ENCODE results near the gene CCNO.

CCNO gene

GRCh38 chr5:55227664-55228430 lies 5.6 kb downstream of the CCNO start:
- H3K36me3 Mint-ChIP-seq = peaks cover 2 to 4% of the 10 kb centered on the region in 2 donors
- DNase-seq (no peak), ATAC-seq (replicated peaks) (no peak)
- peaks cover 80 to 88% of the 10 kb centered on the region in 2 donors for H3K27me3 Mint-ChIP-seq
- H3K27ac Mint-ChIP-seq = peak overlapping the region; percentile 85
- no peaks in the 10 kb centered on the region for H3K9me3 Mint-ChIP-seq
- H3K4me3 Mint-ChIP-seq = peak overlapping the region; percentile 80 to 82
- peaks cover 40 to 56% of the 10 kb centered on the region in 2 donors for H3K4me1 Mint-ChIP-seq

GRCh38 chr5:55226934-55227663 lies 6.3 kb downstream of the CCNO start, which contains the start of gene MCIDAS:
TSS of gene MCIDAS (minus strand) at chr5:55227315. CDS start at chr5:55227138, 177 bp downstream.
- peak; percentile 46 to 51 for ATAC-seq (replicated peaks)
- peaks cover 0 to 2% of the 10 kb centered on the region in 2 donors for H3K36me3 Mint-ChIP-seq
- H3K27ac Mint-ChIP-seq = peak within 1 kb of the TSS; percentile 85
- H3K9me3 Mint-ChIP-seq = peaks cover 3% of the 10 kb centered on the region in 2 donors
- DNase-seq = no peak
- peaks cover 37 to 56% of the 10 kb centered on the region in 2 donors for H3K4me1 Mint-ChIP-seq
- H3K27me3 Mint-ChIP-seq = peaks cover 81 to 89% of the 10 kb centered on the region in 2 donors
- peak within 1 kb of the TSS; percentile 80 to 82 for H3K4me3 Mint-ChIP-seq

GRCh38 chr5:55226027-55226933 lies 7.1 kb downstream of the CCNO start:
- Mint-ChIP-seq H3K4me1 (peaks cover 32 to 50% of the 10 kb centered on the region in 2 donors), H3K9me3 (peaks cover 3 to 5% of the 10 kb centered on the region in 2 donors), H3K36me3 (peaks cover 0 to 2% of the 10 kb centered on the region in 2 donors), H3K27ac (peak overlapping the region; percentile 81), H3K4me3 (peak overlapping the region; percentile 64 to 80), H3K27me3 (peaks cover 76 to 86% of the 10 kb centered on the region in 2 donors)
- DNase-seq (peak; percentile 55), ATAC-seq (replicated peaks) (peak; percentile 76 to 83)

- H3K4me1 Mint-ChIP-seq = peaks cover 31 to 53% of the 10 kb centered on the region in 2 donors
- DNase-seq (no peak), ATAC-seq (replicated peaks) (no peak)
- peaks cover 0 to 2% of the 10 kb centered on the region in 2 donors for H3K36me3 Mint-ChIP-seq
- peaks cover 3 to 5% of the 10 kb centered on the region in 2 donors for H3K9me3 Mint-ChIP-seq
- H3K27ac Mint-ChIP-seq = no peak overlapping the region
- H3K4me3 Mint-ChIP-seq = no peak overlapping the region
- H3K27me3 Mint-ChIP-seq = peaks cover 80 to 87% of the 10 kb centered on the region in 2 donors
These were observed 8.1 kb downstream of the CCNO start for GRCh38 chr5:55225346-55225745.

DNA sequence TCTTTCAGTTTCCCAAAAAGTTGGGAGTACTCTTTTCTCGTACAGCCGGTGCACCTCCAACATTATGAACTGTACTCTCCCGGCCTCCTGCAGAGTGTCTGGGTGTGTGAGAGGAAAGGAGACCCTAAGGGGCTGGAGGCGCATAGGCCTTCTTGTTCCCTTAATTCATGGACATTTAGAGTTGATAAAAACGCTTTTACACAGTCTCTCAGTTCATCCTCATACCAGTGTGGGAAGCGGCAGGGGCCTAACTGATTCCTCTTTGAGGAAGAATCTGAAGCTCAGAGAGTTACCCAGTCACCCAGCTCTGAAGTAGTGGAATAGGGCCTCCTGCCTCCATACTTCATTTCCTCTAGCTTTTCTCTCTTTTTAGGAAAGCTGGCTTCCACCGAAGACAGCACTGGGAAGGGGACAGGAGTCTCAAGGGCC lies 9.6 kb downstream of the CCNO start:
- Mint-ChIP-seq H3K36me3 (peaks cover 0 to 2% of the 10 kb centered on the region in 2 donors), H3K4me1 (peaks cover 29 to 57% of the 10 kb centered on the region in 2 donors), H3K9me3 (peaks cover 3 to 5% of the 10 kb centered on the region in 2 donors), H3K4me3 (peak overlapping the region; percentile 59 to 69), H3K27me3 (peaks cover 75 to 85% of the 10 kb centered on the region in 2 donors), H3K27ac (peak overlapping the region; percentile 91)
- no peak for ATAC-seq (replicated peaks)
- DNase-seq = no peak

DNA sequence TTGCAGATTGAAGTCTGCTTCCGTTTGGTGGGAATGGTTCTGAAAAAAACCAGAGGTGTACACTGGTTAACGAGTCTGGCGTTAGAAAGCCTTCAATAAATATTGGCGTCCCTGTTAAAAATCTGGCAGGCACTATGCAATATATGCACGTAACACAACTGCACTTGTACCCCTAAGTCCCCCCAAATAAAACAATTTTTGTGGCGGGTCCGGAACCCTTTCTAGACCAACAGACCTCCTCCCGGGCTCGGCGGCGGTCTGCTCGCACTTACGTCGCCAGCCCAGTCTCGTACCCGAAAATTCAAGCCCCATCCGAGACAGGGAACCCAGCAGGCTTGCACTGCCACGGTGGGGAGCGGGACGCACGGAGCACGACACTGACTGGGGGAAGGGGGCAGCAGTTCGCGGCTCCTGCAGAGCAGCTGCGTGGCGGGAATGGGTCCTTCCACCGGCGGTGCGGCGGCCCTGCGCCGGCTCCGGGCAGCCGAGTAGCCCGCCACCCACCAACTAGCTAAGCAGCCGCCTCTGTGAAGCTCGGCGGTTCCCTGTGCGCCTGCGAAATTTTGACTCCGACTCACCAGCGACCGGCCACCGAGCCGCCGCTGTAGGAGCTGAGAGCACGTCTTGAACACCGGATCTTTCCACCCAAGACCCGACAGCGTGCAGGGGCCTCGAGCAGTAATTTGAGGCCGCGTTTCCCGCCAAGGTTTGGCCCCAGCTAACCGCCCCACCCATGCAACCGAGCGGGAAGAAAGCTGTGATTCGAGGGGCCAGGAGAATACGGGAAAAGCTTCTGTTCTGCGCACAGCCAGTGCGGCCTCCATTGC lies 10.2 kb downstream of the CCNO start:
- ATAC-seq (replicated peaks) = no peak
- no peak for DNase-seq
- H3K4me1 Mint-ChIP-seq = peaks cover 29 to 55% of the 10 kb centered on the region in 2 donors
- H3K27me3 Mint-ChIP-seq = peaks cover 71 to 85% of the 10 kb centered on the region in 2 donors
- peaks cover 0 to 2% of the 10 kb centered on the region in 2 donors for H3K36me3 Mint-ChIP-seq
- peak overlapping the region; percentile 91 for H3K27ac Mint-ChIP-seq
- peak overlapping the region; percentile 59 to 69 for H3K4me3 Mint-ChIP-seq
- H3K9me3 Mint-ChIP-seq = peaks cover 3 to 5% of the 10 kb centered on the region in 2 donors

- Mint-ChIP-seq H3K4me3 (peak overlapping the region; percentile 10 to 54), H3K27me3 (peaks cover 63 to 84% of the 10 kb centered on the region in 2 donors)
These were observed 11.1 kb downstream of the CCNO start for GRCh38 chr5:55222092-55222984.

GRCh38 chr5:55220433-55221185 lies 12.8 kb downstream of the CCNO start:
- peak; percentile 27 to 64 for ATAC-seq (replicated peaks)

More at GRCh38 chr5:55222092-55222984, 11.1 kb downstream of the CCNO start:
- Mint-ChIP-seq H3K9me3 (peaks cover 3 to 5% of the 10 kb centered on the region in 2 donors), H3K27ac (peak overlapping the region; percentile 32), H3K36me3 (no peaks in the 10 kb centered on the region), H3K4me1 (peaks cover 22 to 47% of the 10 kb centered on the region in 2 donors)
- no peak for ATAC-seq (replicated peaks)
- DNase-seq = no peak

DNA sequence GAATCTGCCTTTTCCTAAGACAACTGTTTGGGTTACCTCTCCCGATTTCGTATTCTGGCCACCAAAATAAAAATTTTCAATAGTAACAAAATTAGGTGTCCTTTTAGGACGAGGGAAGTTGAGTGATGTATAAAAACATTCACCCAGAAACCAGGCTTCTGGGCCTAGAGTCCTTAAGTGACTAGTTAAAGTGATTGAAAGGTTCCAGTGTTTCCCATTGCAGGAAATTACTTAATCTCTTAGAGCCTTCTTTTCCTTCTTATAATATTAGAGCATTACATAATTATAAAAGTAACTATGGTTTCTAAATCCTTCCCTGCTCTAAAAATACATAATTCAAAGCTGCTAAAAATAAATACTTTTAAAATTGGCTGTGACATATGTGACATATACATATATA lies 13.6 kb downstream of the CCNO start:
- Mint-ChIP-seq H3K4me3 (peak overlapping the region in 1 of 2 donors; percentile 81), H3K27me3 (peaks cover 57 to 75% of the 10 kb centered on the region in 2 donors), H3K36me3 (no peaks in the 10 kb centered on the region), H3K27ac (no peak overlapping the region), H3K9me3 (peaks cover 3 to 5% of the 10 kb centered on the region in 2 donors), H3K4me1 (peaks cover 16 to 41% of the 10 kb centered on the region in 2 donors)
- ATAC-seq (replicated peaks) (no peak), DNase-seq (no peak)

More at GRCh38 chr5:55220433-55221185, 12.8 kb downstream of the CCNO start:
- peaks cover 61 to 78% of the 10 kb centered on the region in 2 donors for H3K27me3 Mint-ChIP-seq
- H3K4me3 Mint-ChIP-seq = peak overlapping the region; percentile 81
- H3K36me3 Mint-ChIP-seq = no peaks in the 10 kb centered on the region
- no peak for DNase-seq
- peak overlapping the region; percentile 80 for H3K27ac Mint-ChIP-seq
- peaks cover 16 to 41% of the 10 kb centered on the region in 2 donors for H3K4me1 Mint-ChIP-seq
- H3K9me3 Mint-ChIP-seq = peaks cover 3 to 5% of the 10 kb centered on the region in 2 donors

- Mint-ChIP-seq H3K4me3 (no peak overlapping the region), H3K27me3 (peaks cover 49 to 67% of the 10 kb centered on the region in 2 donors), H3K9me3 (peaks cover 3 to 5% of the 10 kb centered on the region in 2 donors), H3K27ac (no peak overlapping the region), H3K36me3 (no peaks in the 10 kb centered on the region), H3K4me1 (peaks cover 15 to 35% of the 10 kb centered on the region in 2 donors)
- ATAC-seq (replicated peaks) = no peak
- DNase-seq = no peak
These were observed 14.4 kb downstream of the CCNO start for GRCh38 chr5:55218967-55219366.

GRCh38 chr5:55211184-55211874 lies 22.1 kb downstream of the CCNO start:
- Mint-ChIP-seq H3K36me3 (no peaks in the 10 kb centered on the region), H3K27me3 (peaks cover 19 to 35% of the 10 kb centered on the region in 2 donors), H3K4me3 (no peak overlapping the region), H3K9me3 (no peaks in the 10 kb centered on the region), H3K27ac (no peak overlapping the region), H3K4me1 (peaks cover 0 to 2% of the 10 kb centered on the region in 2 donors)
- DNase-seq (no peak), ATAC-seq (replicated peaks) (no peak)

Data from stimulated activated naive B cell treated with anti-CD40 and anti-IgM and Interleukin-4, amounts not matched to agents 10 μg/mL and 1 μg/mL and 100 μg/mL, for 72 hours (primary cell).